HepG2 (cell line): ENCODE results near the gene CSNK2B. TPM values are rescaled to one million over a fixed set of nuclear protein-coding genes. Genes with fewer than 3 reads are reported as not detected.
A peak's percentile ranks its signal among the peaks of the same experiment; 100 is the strongest.

Experiments
- ESRRA ChIP-seq: sonication (generic); formaldehyde crosslinking; IDR thresholded peaks from 2 replicates; pipeline ENCODE4 v1.5.1; 2020; ENCODE audit warnings: mild to moderate bottlenecking, low read depth, missing genetic modification reagents
- HOXD1 ChIP-seq: sonication (generic); formaldehyde crosslinking; IDR thresholded peaks from 2 replicates; pipeline ENCODE4 v1.5.0; 2020; ENCODE audit warnings: missing genetic modification reagents
- ISX ChIP-seq: sonication (generic); formaldehyde crosslinking; conservative IDR thresholded peaks from 2 replicates; pipeline ENCODE4 v1.5.0; 2020; ENCODE audit warnings: missing genetic modification reagents
- NFYB ChIP-seq: sonication (generic); formaldehyde crosslinking; IDR thresholded peaks from 2 replicates; pipeline ENCODE4 v1.4.0; 2020; ENCODE audit warnings: missing genetic modification reagents
- NFYC ChIP-seq: IDR thresholded peaks from 2 replicates; pipeline ENCODE4 v1.6.1; 2016; ENCODE audit warnings: missing genetic modification reagents, missing compliant biosample characterization
- SMARCE1 ChIP-seq: fragments of 450-650 bp; IDR thresholded peaks from 2 replicates; pipeline ENCODE4 v1.6.1; 2017; ENCODE audit warnings: borderline replicate concordance
- SOX5 ChIP-seq: IDR thresholded peaks from 2 replicates; pipeline ENCODE4 v1.6.1; 2016; ENCODE audit warnings: borderline replicate concordance
- THAP11 ChIP-seq: IDR thresholded peaks from 2 replicates; pipeline ENCODE4 v1.6.1; 2016; ENCODE audit warnings: missing biosample characterization, missing genetic modification reagents
- ZBTB20 ChIP-seq: sonication (generic); formaldehyde crosslinking; IDR thresholded peaks from 2 replicates; pipeline ENCODE4 v1.8.1; 2023; ENCODE audit warnings: missing genetic modification reagents, low read depth, mild to moderate bottlenecking, borderline replicate concordance
- ZBTB21 ChIP-seq: sonication (generic); formaldehyde crosslinking; IDR thresholded peaks from 2 replicates; pipeline ENCODE4 v1.4.0; 2020; ENCODE audit warnings: missing genetic modification reagents
- ZFP90 ChIP-seq: sonication (generic); formaldehyde crosslinking; IDR thresholded peaks from 2 replicates; pipeline ENCODE4 v1.8.0; 2022; ENCODE audit warnings: missing genetic modification reagents, mild to moderate bottlenecking, inconsistent platforms, borderline replicate concordance
- ZMAT5 ChIP-seq: sonication (generic); formaldehyde crosslinking; IDR thresholded peaks from 2 replicates; pipeline ENCODE4 v1.5.0; 2020; ENCODE audit warnings: mild to moderate bottlenecking, low read depth, missing genetic modification reagents, borderline replicate concordance
- ZMYM3 ChIP-seq: sonication (generic); formaldehyde crosslinking; IDR thresholded peaks from 2 replicates; pipeline ENCODE4 v1.5.1; 2020; ENCODE audit warnings: mild to moderate bottlenecking, missing genetic modification reagents
- ZNF282 ChIP-seq: fragments of 450-650 bp; IDR thresholded peaks from 2 replicates; pipeline ENCODE4 v1.6.1; 2018; ENCODE audit not compliant: partially characterized antibody
- ZNF33A ChIP-seq: sonication (generic); formaldehyde crosslinking; IDR thresholded peaks from 2 replicates; pipeline ENCODE4 v1.5.1; 2020; ENCODE audit warnings: missing genetic modification reagents, mild to moderate bottlenecking, moderate library complexity, borderline replicate concordance
- ZNF547 ChIP-seq: sonication (generic); formaldehyde crosslinking; IDR thresholded peaks from 2 replicates; pipeline ENCODE4 v1.5.1; 2020; ENCODE audit warnings: mild to moderate bottlenecking, missing genetic modification reagents
- ZNF562 ChIP-seq: sonication (generic); formaldehyde crosslinking; IDR thresholded peaks from 2 replicates; pipeline ENCODE4 v1.8.0; 2022; ENCODE audit warnings: missing genetic modification reagents, borderline replicate concordance
- ZNF777 ChIP-seq: sonication (generic); formaldehyde crosslinking; IDR thresholded peaks from 2 replicates; pipeline ENCODE4 v1.4.0; 2020; ENCODE audit warnings: missing genetic modification reagents
- ZZZ3 ChIP-seq: sonication (generic); formaldehyde crosslinking; IDR thresholded peaks from 2 replicates; pipeline ENCODE4 v1.4.0; 2020; ENCODE audit warnings: missing genetic modification reagents, mild to moderate bottlenecking, borderline replicate concordance
- polyA plus RNA-seq, 8 experiments: library from polyadenylated mRNA; depleted of rRNA in 3 of 8; stranded (reverse) in 7 of 8; unstranded in 1 of 8; fragments of >200 nt; fragmentation: Illumina TruSeq in 4 of 8; extraction: Trizol in 4 of 8; gene quantifications; 2 replicates each; pipeline versions ENCODE4 v1.2.1 to v1.2.3, GENCODE V29; 2011 to 2016; ENCODE audit warnings: low read depth in 4 of 8, missing spikeins in 1 of 8, mixed read lengths in 1 of 8; ENCODE audit not compliant: insufficient read depth in 1 of 8
- total RNA-seq, 5 experiments: library from RNA; depleted of rRNA; stranded (reverse); fragments of >200 nt; fragmentation: Illumina TruSeq; extraction: Trizol; gene quantifications; 2 replicates each; pipeline ENCODE4 v1.2.3, GENCODE V29; 2016; ENCODE audit warnings: low read depth in 1 of 5
- TF ChIP-seq, protein P1 (sequence below): sonication (generic); formaldehyde crosslinking; IDR thresholded peaks from 2 replicates; pipeline ENCODE4 v1.4.0; 2020; ENCODE audit warnings: missing genetic modification reagents
- TF ChIP-seq, protein P2 (sequence below): sonication (generic); formaldehyde crosslinking; IDR thresholded peaks from 2 replicates; pipeline ENCODE4 v1.5.0; 2020; ENCODE audit warnings: missing genetic modification reagents
- TF ChIP-seq, protein P3 (sequence below): IDR thresholded peaks from 2 replicates; pipeline ENCODE4 v1.6.1; 2016; ENCODE audit warnings: mild to moderate bottlenecking, missing biosample characterization, missing genetic modification reagents
- TF ChIP-seq, protein P4 (sequence below): sonication (generic); formaldehyde crosslinking; IDR thresholded peaks from 2 replicates; pipeline ENCODE4 v1.4.0; 2020; ENCODE audit warnings: mild to moderate bottlenecking, missing genetic modification reagents

The CSNK2B gene
- total and polyA plus RNA-seq, 2 of the 13 experiments (the other 11 are each of a cell fraction or from before 2014, with no cell fraction given), result 111 to 296 TPM

GRCh38 chr6:31665501-31666336, at the start of gene CSNK2B (continued):
- TF ChIP-seq, protein P1, sequence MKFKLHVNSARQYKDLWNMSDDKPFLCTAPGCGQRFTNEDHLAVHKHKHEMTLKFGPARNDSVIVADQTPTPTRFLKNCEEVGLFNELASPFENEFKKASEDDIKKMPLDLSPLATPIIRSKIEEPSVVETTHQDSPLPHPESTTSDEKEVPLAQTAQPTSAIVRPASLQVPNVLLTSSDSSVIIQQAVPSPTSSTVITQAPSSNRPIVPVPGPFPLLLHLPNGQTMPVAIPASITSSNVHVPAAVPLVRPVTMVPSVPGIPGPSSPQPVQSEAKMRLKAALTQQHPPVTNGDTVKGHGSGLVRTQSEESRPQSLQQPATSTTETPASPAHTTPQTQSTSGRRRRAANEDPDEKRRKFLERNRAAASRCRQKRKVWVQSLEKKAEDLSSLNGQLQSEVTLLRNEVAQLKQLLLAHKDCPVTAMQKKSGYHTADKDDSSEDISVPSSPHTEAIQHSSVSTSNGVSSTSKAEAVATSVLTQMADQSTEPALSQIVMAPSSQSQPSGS (CRISPR knock-in tag), result no peak; the same call in 1 of the 2 replicates
- TF ChIP-seq ZBTB21 (CRISPR knock-in tag) (peak; percentile 17; the same call in 1 of the 2 replicates), ZNF33A (peak; percentile 18; the same call in 1 of the 2 replicates), ISX (CRISPR knock-in tag) (no peak; the same call in 1 of the 2 replicates), ZZZ3 (CRISPR knock-in tag) (no peak; the same call in 1 of the 2 replicates), ZNF547 (CRISPR knock-in tag) (peak; percentile 5; the same call in 1 of the 2 replicates), ZMAT5 (CRISPR knock-in tag) (no peak), SOX5 (CRISPR knock-in tag) (no peak), THAP11 (CRISPR knock-in tag) (peak; percentile 99), ZNF562 (CRISPR knock-in tag) (no peak), HOXD1 (CRISPR knock-in tag) (no peak; the same call in 1 of the 2 replicates), NFYB (CRISPR knock-in tag) (peak; percentile 57; the same call in 1 of the 2 replicates), ESRRA (CRISPR knock-in tag) (peak; percentile 65; the same call in 1 of the 2 replicates), NFYC (CRISPR knock-in tag) (peak; percentile 69), SMARCE1 (no peak), ZNF282 (no peak), ZMYM3 (no peak), ZFP90 (CRISPR knock-in tag) (peak; percentile 75), ZBTB20 (peak; percentile 45), ZNF777 (no peak; the same call in 1 of the 2 replicates)
- TF ChIP-seq, protein P2, sequence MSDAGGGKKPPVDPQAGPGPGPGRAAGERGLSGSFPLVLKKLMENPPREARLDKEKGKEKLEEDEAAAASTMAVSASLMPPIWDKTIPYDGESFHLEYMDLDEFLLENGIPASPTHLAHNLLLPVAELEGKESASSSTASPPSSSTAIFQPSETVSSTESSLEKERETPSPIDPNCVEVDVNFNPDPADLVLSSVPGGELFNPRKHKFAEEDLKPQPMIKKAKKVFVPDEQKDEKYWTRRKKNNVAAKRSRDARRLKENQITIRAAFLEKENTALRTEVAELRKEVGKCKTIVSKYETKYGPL (CRISPR knock-in tag), result no peak
- TF ChIP-seq, protein P3, sequence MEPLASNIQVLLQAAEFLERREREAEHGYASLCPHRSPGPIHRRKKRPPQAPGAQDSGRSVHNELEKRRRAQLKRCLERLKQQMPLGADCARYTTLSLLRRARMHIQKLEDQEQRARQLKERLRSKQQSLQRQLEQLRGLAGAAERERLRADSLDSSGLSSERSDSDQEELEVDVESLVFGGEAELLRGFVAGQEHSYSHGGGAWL (CRISPR knock-in tag), result no peak; the same call in 1 of the 2 replicates
- TF ChIP-seq, protein P4, sequence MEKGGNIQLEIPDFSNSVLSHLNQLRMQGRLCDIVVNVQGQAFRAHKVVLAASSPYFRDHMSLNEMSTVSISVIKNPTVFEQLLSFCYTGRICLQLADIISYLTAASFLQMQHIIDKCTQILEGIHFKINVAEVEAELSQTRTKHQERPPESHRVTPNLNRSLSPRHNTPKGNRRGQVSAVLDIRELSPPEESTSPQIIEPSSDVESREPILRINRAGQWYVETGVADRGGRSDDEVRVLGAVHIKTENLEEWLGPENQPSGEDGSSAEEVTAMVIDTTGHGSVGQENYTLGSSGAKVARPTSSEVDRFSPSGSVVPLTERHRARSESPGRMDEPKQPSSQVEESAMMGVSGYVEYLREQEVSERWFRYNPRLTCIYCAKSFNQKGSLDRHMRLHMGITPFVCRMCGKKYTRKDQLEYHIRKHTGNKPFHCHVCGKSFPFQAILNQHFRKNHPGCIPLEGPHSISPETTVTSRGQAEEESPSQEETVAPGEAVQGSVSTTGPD (CRISPR knock-in tag), result 0 out of 2 replicates have a peak, but pooled peaks have one; percentile 49
